CD4-positive, alpha-beta memory T cell (primary cell): Measurements from ENCODE around the gene IAPP. TPM values are rescaled to one million over a fixed set of nuclear protein-coding genes. Genes with fewer than 3 reads are reported as not detected.
"Not testable (repeated sequence)": the region's sequence is repeated elsewhere in the genome, so short reads cannot be mapped to it uniquely, and the experiment has no call there.

Experiments
- CTCF ChIA-PET: fragments of 350-600 bp; sonication (Branson Sonifier 250); formaldehyde crosslinking; loops from one replicate; lab custom pipeline; 2021; ENCODE audit warnings: inconsistent platforms; ENCODE audit not compliant: partially characterized antibody; lab: Charles Lee
- POLR2A ChIA-PET: fragments of 350-600 bp; sonication (Branson Sonifier 250); formaldehyde crosslinking; loops from one replicate; lab custom pipeline; 2021; ENCODE audit not compliant: partially characterized antibody; lab: Charles Lee
- DNase-seq, 5 donors: peaks; one replicate each; pipeline versions ENCODE4 v3.0.0 to v3.0.0-alpha.2; 2020 to 2022; ENCODE audit warnings: mixed read lengths in 1 of 5
- H3K27ac ChIP-seq: one replicate; pipeline ENCODE4 v1.7.0; 2013; ENCODE audit warnings: low read depth, low read length
- H3K27me3 ChIP-seq: 2 replicates; pipeline ENCODE4 v1.7.0; 2013; ENCODE audit warnings: mild to moderate bottlenecking, low read length, moderate library complexity; ENCODE audit not compliant: insufficient read depth
- H3K36me3 ChIP-seq: 2 replicates; pipeline ENCODE4 v1.7.0; 2013; ENCODE audit warnings: mild to moderate bottlenecking, low read length, moderate library complexity; ENCODE audit not compliant: insufficient read depth
- H3K4me1 ChIP-seq: 2 replicates; pipeline ENCODE4 v1.7.0; 2013; ENCODE audit warnings: mild to moderate bottlenecking, low read length, moderate library complexity; ENCODE audit not compliant: insufficient read depth
- H3K4me3 ChIP-seq, 2 donors: one replicate each; pipeline ENCODE4 v1.7.0; 2013; ENCODE audit warnings: low read length in 2 of 2, mild to moderate bottlenecking in 1 of 2
- H3K9me3 ChIP-seq, 2 donors: one replicate each; pipeline ENCODE4 v1.7.0; 2013; ENCODE audit warnings: low read length in 2 of 2, control low read depth in 1 of 2; ENCODE audit not compliant: control insufficient read depth in 1 of 2
- H3K27ac Mint-ChIP-seq, 7 donors: one replicate each; pipeline ENCODE4 v1.8.0; 2020 to 2021; ENCODE audit warnings: mixed read lengths in 7 of 7, mild to moderate bottlenecking in 6 of 7, inconsistent platforms in 3 of 7, moderate library complexity in 3 of 7
- H3K27me3 Mint-ChIP-seq, 2 donors: one replicate each; pipeline ENCODE4 v1.8.0; 2020 to 2021; ENCODE audit warnings: mixed read lengths in 2 of 2
- H3K36me3 Mint-ChIP-seq, 2 donors: one replicate each; pipeline ENCODE4 v1.8.0; 2020 to 2021; ENCODE audit warnings: mixed read lengths in 2 of 2, inconsistent platforms in 1 of 2, mild to moderate bottlenecking in 1 of 2
- H3K4me1 Mint-ChIP-seq, 4 donors: one replicate each; pipeline ENCODE4 v1.8.0; 2020 to 2021; ENCODE audit warnings: mixed read lengths in 4 of 4, mild to moderate bottlenecking in 1 of 4
- H3K4me3 Mint-ChIP-seq, 8 donors: one replicate each; pipeline ENCODE4 v1.8.0; 2020 to 2021; ENCODE audit warnings: mixed read lengths in 8 of 8, mild to moderate bottlenecking in 7 of 8, moderate library complexity in 6 of 8, inconsistent platforms in 3 of 8
- H3K9me3 Mint-ChIP-seq, 8 donors: one replicate each; pipeline ENCODE4 v1.8.0; 2020 to 2021; ENCODE audit warnings: mixed read lengths in 8 of 8, mild to moderate bottlenecking in 5 of 8, inconsistent platforms in 3 of 8, moderate library complexity in 1 of 8
- intact Hi-C: fragments of 100-400 bp; cut with micrococcal nuclease; formaldehyde crosslinking; loops from one replicate; pipeline ENCODE4 v1.15.1; 2023
- polyA plus RNA-seq, 2 donors: library from polyadenylated mRNA; unstranded; fragments of 300-500 nt; fragmentation: Illumina TruSeq; gene quantifications; one replicate each; pipeline ENCODE4 v1.2.3, GENCODE V29; 2021
- total RNA-seq, 2 experiments: library from RNA; stranded (reverse); gene quantifications; one replicate each; pipeline ENCODE4 v1.2.3, GENCODE V29; 2021

IAPP gene
- total and polyA plus RNA-seq, 4 experiments from 2014 or later = not detected

GRCh38 chr12:21416511-21417121, 43.9 kb downstream of the IAPP start:
- Histone ChIP-seq H3K4me1 (no peaks in the 10 kb centered on the region), H3K4me3 (no peak overlapping the region), H3K27me3 (peaks cover 5% of the 10 kb centered on the region), H3K36me3 (no peaks in the 10 kb centered on the region), H3K27ac (no peak overlapping the region), H3K9me3 (no peaks in the 10 kb centered on the region)
- Mint-ChIP-seq H3K27me3 (peaks cover 9 to 14% of the 10 kb centered on the region in 2 donors), H3K4me3 (no peak overlapping the region), H3K27ac (no peak overlapping the region), H3K36me3 (no peaks in the 10 kb centered on the region), H3K9me3 (peaks cover 0 to 2% (median 0%) of the 10 kb centered on the region in 8 donors), H3K4me1 (no peaks in the 10 kb centered on the region)
- POLR2A ChIA-PET = interaction anchor here (1.2 kb wide), 1 partner anchor 21 kb away, joined by 5 read pairs; the partner anchor contains the start of gene PYROXD1
- no peak for DNase-seq
- intact Hi-C loops = no loop called here
- CTCF ChIA-PET = no interaction called here

- H3K9me3 ChIP-seq, H3K27ac Mint-ChIP-seq, intact Hi-C loops, H3K4me3 ChIP-seq, H3K27me3 ChIP-seq, H3K4me1 Mint-ChIP-seq, H3K36me3 Mint-ChIP-seq, POLR2A ChIA-PET, DNase-seq, H3K4me3 Mint-ChIP-seq, H3K9me3 Mint-ChIP-seq, H3K4me1 ChIP-seq, H3K36me3 ChIP-seq, H3K27ac ChIP-seq: not testable (repeated sequence)
- peaks cover 9 to 14% of the 10 kb centered on the region in 2 donors for H3K27me3 Mint-ChIP-seq
- CTCF ChIA-PET = interaction anchor here (0.5 kb wide), 1 partner anchor 774 kb away, joined by 4 read pairs; no protein-coding TSS in a partner anchor
Measured at GRCh38 chr12:21418398-21418797, 45.7 kb downstream of the IAPP start.

DNA sequence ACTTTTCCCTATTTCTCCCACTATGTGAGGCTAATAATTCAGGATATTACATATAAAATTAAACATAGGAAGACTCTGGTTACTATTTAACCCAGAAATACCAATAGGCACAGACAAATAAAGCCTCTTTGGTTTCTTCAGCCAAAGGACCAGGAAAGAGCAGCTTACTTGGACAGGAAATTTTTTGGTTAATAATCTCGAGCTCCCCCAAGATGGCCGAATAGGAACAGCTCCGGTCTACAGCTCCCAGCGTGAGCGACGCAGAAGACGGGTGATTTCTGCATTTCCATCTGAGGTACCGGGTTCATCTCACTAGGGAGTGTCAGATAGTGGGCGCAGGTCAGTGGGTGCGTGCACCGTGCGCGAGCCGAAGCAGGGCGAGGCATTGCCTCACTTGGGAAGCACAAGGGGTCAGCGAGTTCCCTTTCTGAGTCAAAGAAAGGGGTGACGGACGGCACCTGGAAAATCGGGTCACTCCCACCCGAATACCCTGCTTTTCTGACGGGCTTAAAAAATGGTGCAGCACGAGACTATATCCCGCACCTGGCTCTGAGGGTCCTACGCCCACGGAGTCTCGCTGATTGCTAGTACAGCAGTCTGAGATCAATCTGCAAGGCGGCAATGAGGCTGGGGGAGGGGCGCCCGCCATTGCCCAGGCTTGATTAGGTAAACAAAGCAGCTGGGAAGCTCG, 46.5 kb downstream of the IAPP start:
- POLR2A ChIA-PET, H3K27me3 ChIP-seq, H3K4me1 ChIP-seq, H3K27ac ChIP-seq, H3K4me3 Mint-ChIP-seq, H3K4me1 Mint-ChIP-seq, H3K4me3 ChIP-seq, H3K36me3 ChIP-seq, DNase-seq, intact Hi-C loops, CTCF ChIA-PET, H3K27ac Mint-ChIP-seq, H3K36me3 Mint-ChIP-seq, H3K9me3 ChIP-seq, H3K9me3 Mint-ChIP-seq: not testable (repeated sequence)
- peaks cover 9 to 14% of the 10 kb centered on the region in 2 donors for H3K27me3 Mint-ChIP-seq

DNA sequence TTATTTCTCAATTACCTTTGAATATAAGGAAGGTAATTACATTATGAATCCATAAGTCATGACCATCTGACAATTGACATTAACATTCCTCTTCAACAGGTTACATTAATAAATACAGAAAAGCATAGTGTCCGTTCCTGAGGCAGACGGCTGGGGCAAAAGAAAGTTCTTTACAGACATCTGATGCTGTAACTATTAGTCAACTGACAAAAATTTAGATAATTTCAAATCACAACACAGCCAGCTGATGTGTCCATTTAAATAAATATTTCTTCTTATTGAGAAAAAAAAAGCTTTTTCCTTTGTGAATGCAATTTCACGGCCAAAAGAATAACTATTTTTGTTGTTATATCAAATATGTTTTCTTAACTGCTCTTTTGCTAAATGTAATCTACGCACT, 55.5 kb downstream of the IAPP start:
- H3K4me3 ChIP-seq = no peak overlapping the region
- Mint-ChIP-seq H3K27ac (no peak overlapping the region), H3K4me3 (no peak overlapping the region), H3K9me3 (peaks cover 0 to 7% (median 0%) of the 10 kb centered on the region in 8 donors), H3K27me3 (peaks cover 2 to 3% of the 10 kb centered on the region in 2 donors), H3K36me3 (no peaks in the 10 kb centered on the region), H3K4me1 (no peaks in the 10 kb centered on the region)
- ChIA-PET CTCF (no interaction called here), POLR2A (no interaction called here)
- H3K9me3 ChIP-seq = no peaks in the 10 kb centered on the region
- DNase-seq = no peak
- no peak overlapping the region for H3K27ac ChIP-seq
- intact Hi-C loops = no loop called here
- H3K27me3 ChIP-seq = no peaks in the 10 kb centered on the region
- H3K36me3 ChIP-seq = no peaks in the 10 kb centered on the region
- H3K4me1 ChIP-seq = no peaks in the 10 kb centered on the region

Other genes starting within 250 kb of the IAPP start
- gene SLCO1B1, start 241.7 kb upstream of the IAPP start, total RNA-seq = not detected
- not detected for gene SLCO1B1, start 241.7 kb upstream of the IAPP start, polyA plus RNA-seq
- gene SLCO1A2, start 38.0 kb upstream of the IAPP start, total RNA-seq = not detected
- not detected for gene SLCO1A2, start 38.0 kb upstream of the IAPP start, polyA plus RNA-seq
- gene PYROXD1, start 64.8 kb downstream of the IAPP start, total RNA-seq = 10 to 100 TPM; 35.7 to 41.0 TPM
- 10 to 100 TPM; 26.8 to 41.0 TPM for gene PYROXD1, start 64.8 kb downstream of the IAPP start, polyA plus RNA-seq
- gene RECQL, start 128.7 kb downstream of the IAPP start, total RNA-seq = 10 to 100 TPM; 64.0 to 67.8 TPM
- 10 to 100 TPM; 90.0 to 91.7 TPM for gene RECQL, start 128.7 kb downstream of the IAPP start, polyA plus RNA-seq
- 10 to 100 TPM; 33.0 to 39.1 TPM for gene GOLT1B, start 128.9 kb downstream of the IAPP start, total RNA-seq
- 10 to 100 TPM; 33.5 to 37.1 TPM for gene GOLT1B, start 128.9 kb downstream of the IAPP start, polyA plus RNA-seq
- gene SPX, start 153.4 kb downstream of the IAPP start, total RNA-seq = under 1 TPM; 0.49 to 0.78 TPM
- gene SPX, start 153.4 kb downstream of the IAPP start, polyA plus RNA-seq = under 1 TPM in 1 of 2 donors, not detected in 1; 0.63 TPM
- gene GYS2, start 231.9 kb downstream of the IAPP start, total RNA-seq = under 1 TPM; 0.11 to 0.32 TPM
- gene GYS2, start 231.9 kb downstream of the IAPP start, polyA plus RNA-seq = not detected